ENCODE measurements around the gene PER2.

- TF ChIP-seq POLR2AphosphoS5 (IDR thresholded peaks at IDR 0.05; ENCODE audit: low read depth) (no peak), CTCF (IDR thresholded peaks at IDR 0.05; ENCODE audit: insufficient read depth, low read length) (no peak), SPI1 (IDR thresholded peaks at IDR 0.05; ENCODE audit: borderline replicate concordance, low read depth) (no peak)
Measured at GRCh38 chr2:238251331-238251730, 37.1 kb downstream of the PER2 start.

Measured in HL-60 (cell line).